Measurements from ENCODE around the gene PLCG2.
"Not testable (repeated sequence)": the region's sequence is repeated elsewhere in the genome, so short reads cannot be mapped to it uniquely, and the experiment has no call there.

Gene PLCG2

DNA sequence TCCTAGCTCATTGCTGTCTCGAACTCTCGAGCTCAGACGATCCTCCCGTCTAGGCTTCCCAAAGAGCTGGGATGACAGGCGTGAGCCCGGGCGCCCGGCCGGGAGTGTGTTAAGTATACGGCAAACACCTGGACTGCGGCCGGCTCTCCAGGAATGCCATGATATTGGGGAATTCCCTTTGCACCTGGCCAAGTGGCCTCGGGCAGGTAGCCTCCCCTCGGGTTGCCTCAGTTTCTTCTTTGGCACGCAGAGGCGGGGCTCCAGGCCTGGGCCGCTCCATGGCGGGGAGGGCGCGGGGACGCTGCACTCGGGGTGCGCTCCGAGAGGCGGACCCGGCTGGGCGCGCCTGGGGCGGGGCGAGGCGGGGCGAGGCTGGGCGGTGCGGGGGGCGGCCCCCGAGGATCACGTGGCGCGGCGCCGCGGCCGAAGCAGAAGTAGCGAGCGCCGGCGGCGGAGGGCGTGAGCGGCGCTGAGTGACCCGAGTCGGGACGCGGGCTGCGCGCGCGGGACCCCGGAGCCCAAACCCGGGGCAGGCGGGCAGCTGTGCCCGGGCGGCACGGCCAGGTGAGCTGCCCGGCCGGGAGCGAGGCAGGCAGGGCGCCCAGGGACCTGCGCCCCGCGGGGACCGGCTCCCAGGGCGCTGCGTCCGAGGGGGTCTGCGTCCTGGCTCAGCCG is at the start of gene PLCG2:
TSS of gene PLCG2 (plus strand) at position 431 of the 675 bp plus-strand sequence. CDS start 6,699 bp downstream, outside the sequence.
- DNase-seq, result no peak

DNA sequence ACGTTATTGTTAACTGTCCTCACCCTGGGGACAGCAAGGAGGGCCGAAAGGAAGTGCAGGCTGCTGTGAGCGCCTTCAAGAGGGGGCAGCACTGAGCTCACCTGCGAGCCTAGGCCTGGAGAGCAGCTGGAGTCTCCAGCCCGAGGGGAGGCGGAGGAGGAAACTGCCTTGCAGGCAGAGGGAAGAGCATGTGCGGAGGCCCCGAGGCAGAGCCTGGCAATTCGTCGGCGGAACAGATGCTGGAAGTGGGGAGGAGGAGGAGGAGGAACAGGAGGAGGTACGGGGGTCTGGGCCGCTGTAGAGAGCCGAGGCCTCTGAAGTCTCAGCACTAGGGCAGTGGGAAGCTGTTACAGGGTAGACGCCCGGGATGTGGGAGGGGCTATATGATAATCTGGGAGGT is 49.6 kb upstream of the PLCG2 start:
- DNase-seq, result no peak

DNA sequence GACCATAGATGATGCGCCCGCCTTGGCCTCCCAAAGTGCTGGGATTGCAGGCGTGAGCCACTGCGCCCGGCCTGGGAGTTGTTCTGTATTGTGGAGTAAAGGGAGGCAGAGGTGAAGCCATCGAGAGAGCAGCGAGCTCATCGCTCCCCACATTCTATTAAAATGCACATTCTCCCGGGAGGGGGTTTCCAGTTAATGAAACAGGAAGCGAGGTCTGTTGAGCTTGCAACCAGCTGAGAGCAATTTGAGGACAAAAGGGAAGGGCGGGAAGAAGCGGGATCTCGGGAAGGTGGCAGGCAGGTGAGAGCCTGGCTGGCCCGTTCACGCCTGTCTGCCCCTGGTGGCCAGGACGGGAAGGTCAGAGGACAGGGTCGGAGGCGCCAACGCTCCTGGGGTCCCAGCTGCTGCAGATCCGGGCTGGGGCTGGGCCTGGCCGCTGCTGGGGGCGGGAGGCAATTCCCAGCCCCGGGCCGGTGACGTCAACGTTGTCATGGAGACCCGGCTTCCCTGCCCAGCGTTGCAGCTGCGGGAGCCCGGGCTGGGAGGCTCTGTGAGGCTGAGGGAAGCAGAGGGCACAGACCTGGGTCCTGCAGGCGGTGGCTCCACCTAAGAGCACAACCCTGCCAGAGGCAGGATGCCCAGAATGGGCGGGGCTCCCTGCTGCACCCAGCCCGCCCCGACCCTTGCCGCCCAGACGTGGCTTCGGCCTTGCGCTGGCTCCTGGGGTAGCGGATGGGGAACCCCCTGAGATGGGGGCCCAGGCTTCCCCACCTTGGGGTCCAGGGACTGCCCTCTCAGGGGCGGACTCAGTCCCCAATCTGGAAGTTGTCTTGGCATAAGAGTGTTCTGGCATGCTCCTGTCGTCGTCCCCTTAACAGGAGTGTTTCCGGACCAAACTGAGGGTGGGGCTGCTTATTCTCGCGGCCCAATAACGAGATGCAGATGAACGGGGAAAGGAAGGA is 48.7 kb upstream of the PLCG2 start:
- peak; percentile 29 for DNase-seq

DNA sequence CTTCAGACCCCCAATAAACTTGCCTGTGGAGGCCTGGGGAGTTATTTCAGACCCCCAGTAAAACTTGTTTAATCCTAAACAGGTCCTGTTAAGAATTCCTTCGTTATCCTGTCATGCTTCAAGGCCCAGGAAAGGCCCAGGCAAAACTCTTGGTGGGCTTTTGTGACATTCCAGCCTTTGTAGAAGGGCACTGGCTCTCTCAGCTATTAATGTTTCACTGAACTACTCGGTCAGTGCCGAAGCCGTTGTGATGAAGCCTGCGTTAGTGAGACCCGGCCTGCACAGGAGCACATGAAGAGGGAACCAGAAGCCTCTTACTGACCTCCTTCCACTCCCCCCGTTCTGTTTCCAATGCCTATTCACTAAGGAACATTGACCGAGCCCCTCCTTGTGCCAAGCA is 47.4 kb upstream of the PLCG2 start:
- DNase-seq, result no peak

DNA sequence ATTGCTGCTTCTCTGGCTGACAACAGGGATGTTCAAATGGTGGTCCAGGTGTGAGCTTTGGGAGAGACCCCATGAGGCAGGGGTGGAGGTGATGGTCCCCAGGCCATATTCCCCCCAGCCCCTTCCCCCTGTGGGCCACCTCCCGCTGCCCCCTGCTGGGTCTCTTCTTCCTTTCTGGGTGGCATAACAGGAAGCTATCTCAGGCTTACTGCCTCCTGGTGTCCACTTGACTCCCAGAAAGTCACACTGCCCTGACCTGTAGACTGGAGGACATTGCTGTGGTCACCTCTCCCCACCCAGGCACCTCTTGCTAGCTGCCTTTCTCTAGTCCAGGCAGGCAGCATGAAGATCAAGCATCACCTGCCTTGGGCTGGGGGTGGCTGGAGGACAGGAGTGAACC is 46.4 kb upstream of the PLCG2 start:
- no peak for DNase-seq

DNA sequence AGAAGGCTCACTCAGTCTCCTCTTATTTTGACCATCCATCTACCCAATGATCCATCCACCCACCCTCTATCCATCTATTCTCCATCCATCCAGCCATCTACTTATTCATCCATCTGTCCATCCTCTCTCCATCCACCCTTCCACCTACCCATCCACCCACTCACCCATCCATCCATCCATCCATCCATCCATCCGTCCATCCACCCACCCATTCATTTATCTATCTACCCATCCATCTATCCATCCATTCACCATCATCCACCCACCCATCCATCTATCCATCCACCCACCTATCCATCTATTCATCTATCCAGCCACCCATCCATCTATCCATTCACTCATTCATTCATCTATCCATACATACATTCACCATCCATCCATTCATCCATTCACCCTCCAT is 45.8 kb upstream of the PLCG2 start:
- DNase-seq, result no peak

DNA sequence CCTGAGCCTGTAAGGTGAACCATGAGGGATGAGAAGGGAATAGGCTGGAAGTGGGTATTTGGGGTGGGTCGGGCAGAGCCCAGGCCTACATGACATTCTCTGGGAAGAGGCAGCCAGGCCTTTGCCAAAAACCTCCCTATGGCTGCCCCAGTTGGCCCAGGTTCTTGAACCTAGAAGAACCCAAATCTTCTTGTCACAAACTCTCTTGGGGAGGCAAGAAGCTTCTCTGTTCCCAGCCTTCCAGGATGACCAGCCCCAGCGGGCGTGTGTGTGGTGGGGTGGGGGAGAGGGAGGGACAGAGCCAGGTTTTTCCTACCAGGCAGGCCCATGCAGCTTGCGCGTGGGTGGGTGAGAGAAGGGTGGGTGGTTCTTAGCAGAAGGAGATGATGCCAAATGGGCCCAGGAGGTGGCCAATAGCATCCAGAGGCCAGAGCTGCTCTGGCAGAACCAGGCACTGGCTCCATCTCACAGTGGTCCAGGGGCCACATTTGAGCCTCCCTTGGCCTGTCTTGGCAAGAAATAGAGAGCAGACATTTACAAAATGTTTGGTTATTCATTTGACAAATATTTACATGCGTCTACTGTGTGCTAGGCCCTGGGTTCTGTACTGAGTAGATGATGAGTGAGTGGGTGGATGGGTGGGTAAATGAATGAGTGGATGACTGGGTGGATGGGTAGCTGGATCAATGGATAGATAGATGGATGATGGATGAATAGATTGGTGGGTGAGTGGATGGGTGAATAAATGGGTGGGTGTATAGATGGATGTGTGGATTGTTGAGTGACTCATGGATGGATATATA is 44.3 kb upstream of the PLCG2 start:
- DNase-seq, result no peak

DNA sequence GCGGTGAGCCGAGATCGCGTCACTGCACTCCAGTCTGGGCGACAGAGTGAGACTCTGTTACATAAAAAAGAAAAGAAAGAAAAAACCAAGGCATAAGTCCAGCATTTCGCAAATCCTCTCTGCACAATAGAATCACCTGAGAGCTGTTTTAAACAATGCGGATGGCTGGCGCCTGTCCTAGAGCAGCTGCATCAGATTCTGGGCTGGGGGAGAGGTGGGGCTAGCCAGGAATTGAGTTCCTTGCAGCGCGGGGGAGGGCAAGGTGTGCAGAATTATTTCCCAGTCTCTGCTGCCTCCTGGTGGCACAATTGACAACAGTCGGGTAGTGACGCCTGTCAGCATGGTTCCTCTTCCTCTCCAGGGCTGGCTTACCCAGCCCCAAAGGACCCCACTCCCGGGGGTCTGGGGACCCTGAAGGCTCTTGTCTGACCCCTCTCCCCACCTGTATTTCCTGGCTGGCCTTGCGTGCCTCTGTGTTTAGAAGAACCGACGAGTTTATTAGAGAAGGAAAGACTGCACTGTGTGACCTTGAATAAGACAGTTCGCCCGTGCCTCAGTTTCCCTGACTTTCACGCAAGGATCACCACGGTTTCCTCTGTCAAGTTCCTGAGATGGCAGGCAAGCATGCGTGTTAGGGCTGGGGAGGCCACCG is 41.1 kb upstream of the PLCG2 start:
- DNase-seq, result peak; percentile 51

DNA sequence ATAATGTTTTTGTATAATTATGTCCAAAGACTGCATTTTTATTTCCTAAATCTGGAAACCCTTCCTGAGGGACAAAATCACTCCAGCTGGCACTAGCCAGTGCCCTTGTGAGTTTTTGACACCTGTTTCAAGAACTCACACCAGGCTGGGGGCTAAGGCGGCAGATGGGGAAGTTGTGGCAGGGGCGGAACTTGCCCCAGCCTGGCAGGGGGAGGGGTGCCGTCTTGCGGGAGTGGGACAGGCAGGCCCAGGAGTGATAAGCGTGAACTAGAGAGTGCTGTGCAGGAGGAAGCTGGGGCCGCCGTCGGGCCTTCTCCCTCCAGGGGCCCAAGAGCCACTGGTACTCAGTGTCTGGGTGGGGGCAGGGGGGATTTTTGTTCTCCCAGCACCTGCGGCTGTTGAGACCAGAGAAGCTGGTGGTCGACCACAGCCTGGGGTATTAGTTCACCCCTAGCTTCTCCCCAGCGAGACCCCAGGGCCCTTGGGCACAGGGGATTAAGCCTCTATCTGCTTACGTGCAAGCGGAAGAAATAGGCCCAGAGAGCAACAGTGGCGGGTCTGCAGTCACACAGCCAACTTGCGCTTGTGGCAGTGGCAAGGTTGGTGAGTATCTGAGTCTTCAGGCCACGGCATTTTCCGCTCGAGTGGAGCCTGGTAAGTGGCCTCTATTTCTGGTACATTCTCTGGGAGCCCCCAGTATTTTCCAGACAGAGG is 40.2 kb upstream of the PLCG2 start:
- DNase-seq, result no peak

DNA sequence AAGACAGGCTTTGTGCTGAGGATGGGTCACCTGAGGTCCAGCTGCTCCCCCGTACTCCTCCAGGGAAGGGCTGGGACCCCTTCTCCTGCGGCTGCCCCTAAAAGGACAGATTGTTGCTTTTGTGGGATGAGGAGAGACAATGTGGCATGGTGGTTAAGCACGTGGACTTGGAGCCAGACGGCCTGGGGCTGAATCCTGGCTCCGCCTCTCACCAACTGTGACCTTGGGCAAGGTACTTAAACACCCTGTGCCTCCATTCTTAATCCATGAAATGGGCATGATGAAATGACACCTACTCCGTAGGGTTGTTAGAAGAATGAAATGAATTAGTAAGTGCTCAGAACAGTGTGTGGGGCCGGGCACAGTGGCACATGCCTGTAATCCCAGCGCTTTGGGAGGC is 39.6 kb upstream of the PLCG2 start:
- DNase-seq, result no peak

DNA sequence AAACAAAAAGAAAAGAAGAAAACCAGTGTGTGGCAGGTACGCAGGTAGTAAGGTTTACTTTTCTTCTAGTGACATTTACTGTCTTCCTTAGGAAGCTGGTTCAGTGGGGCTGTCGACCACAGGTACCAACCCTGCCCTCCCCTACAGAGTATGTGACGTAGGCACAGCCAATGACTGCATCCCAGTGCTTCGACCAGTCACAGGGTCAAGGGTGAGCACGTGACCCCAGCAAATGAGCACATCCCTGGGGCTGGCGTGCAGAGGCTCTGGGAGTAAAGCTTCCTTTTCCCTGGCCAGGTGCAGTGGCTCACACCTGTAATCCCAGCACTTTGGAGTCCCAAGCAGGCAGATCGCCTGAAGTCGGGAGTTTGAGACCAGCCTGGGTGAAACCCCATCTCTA is 38.9 kb upstream of the PLCG2 start:
- DNase-seq, result no peak

DNA sequence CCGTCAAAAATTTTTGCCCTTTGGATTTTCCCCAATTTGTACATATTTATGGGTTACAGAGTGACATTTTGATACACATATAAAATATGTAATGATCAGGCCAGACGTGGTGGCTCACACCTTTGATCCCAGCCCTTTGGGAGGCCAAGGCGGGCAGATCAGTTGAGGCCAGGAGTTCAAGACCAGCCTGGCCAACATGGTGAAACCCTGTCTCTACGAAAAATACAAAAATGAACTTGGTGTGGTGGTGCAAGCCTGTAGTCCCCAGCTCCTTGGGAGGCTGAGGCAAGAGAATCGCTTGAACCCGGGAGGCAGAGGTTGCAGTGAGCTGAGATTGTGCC is 37.7 kb upstream of the PLCG2 start:
- DNase-seq, result not testable (repeated sequence)

DNA sequence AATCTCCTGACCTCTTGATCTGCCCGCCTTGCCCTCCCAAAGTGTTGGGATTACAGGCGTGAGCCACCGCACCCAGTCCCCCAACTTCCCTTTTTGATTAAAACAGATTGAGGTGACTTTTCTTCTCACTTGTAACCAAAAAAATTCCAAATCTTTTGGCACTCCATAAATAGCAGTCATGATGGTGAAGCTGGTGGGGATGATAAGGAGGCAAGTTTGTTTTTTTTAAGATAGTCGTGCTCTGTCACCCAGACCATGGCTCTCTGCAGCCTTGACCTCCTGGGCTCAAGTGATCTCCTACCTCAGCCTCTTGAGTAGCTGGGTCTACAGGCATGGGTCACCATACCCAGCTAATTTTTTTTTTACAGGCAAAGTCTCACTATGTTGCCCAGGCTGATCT is 34.7 kb upstream of the PLCG2 start:
- DNase-seq, result no peak

DNA sequence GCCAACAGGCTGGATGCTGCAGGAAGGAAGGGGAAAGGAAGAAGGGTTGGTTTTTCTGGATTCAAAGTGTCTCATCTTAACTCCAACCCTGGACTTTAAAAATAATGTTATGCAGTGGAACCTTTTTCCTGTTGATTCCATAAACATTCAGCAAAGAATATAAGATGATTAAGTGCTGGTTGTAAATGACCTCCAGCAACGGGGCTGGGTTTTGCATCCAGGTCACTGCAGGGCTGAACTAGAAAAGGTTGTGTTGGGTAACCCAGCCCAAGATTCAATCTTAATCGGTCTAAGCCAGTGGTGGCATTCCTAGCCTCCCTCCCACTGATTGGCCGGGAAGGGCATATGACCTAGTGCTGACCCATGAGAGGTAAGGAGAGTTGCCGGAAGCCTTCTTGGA is 34.2 kb upstream of the PLCG2 start:
- no peak for DNase-seq

DNA sequence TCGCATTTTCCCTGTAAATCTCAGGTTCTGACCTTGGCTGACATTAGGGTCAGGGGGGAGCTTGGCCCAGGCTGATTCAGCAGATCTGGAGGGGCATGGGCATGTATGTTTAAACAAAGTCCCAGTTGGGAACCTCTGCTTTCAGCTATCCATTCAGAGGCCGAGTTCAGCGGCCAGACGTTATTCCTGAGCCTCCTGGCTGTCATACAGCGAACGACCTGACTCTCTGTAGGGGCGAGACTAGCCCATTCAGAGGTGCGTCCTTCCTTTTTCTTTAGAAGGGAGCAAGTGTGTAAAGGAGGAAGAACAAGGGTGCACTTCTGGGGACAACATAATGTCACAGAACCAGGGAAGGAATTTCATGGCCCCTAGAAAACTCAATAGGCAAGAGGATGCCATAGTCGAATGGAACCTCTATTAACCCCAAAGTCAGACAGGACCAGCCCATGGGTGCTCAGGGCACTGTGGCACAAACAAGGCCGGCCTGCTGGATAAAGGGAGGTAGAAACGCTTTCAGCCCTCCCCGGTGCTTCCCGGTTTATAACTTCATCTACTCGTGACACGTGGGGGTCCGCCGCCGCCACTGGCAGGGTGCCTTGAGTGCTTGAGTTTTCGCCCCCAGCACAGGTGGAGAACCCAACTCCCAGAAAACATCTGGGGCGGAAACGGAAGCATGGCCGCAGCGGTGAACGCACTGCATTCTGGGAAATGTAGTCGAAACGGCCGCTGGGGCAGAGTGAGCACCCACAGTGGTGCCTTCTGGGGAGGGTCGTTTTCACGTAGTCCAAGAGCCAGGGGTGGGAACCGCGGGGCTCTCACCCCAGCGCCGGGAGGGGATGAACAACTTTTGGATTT is 33.2 kb upstream of the PLCG2 start:
- no peak for DNase-seq

DNA sequence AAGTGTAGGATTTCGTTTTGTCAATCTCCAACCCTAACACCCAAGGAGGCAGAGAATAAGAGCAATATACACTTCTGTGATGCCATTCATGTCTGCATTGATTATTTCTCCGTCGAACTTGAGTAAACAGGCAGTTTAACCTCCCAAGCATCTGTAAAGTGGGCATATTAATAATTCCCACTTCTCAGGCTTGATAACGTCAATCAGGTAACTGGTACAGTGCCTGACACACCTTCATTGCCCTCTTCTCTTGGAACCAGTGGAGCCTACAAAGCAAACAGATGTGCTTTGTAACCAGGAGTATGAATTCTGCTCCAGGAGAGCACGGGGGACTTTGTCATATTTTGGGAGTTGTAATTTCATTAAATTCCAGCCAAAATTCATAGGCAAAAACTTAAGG is 32.5 kb upstream of the PLCG2 start:
- DNase-seq, result no peak

DNA sequence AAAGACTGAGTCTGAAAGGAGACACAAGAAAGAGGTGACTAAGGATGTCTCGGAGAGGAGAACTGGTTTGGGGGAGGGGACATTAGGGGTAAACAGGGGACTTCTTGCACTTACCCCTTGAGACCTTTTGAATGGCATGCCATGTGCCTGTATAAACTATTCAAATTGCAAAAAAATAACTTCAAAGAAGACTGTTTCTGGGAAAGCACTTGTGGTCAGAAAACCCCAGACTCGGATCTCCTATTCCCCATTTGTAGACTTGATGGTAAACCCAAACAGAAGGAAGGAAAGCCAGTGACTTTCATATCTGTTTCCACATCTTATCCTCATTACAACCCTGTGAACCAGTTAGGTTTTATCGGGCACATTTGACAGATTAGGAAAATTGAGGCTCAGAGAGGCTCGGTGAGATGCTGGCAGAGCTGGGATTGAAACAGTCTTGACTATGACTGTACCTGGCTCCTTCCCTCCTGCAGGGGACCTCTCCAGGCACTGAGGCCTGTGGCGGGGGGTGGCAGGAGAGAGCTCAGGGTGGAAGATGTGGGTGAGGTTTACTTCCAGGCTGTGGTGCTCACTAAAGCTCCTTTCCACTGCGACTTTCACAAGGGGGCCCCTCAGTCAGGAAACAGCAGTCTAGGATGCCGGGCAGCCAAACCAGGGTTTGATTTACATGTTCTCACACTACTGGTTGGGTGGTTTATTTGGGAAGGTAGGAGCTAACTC is 30.5 kb upstream of the PLCG2 start:
- no peak for DNase-seq

DNA sequence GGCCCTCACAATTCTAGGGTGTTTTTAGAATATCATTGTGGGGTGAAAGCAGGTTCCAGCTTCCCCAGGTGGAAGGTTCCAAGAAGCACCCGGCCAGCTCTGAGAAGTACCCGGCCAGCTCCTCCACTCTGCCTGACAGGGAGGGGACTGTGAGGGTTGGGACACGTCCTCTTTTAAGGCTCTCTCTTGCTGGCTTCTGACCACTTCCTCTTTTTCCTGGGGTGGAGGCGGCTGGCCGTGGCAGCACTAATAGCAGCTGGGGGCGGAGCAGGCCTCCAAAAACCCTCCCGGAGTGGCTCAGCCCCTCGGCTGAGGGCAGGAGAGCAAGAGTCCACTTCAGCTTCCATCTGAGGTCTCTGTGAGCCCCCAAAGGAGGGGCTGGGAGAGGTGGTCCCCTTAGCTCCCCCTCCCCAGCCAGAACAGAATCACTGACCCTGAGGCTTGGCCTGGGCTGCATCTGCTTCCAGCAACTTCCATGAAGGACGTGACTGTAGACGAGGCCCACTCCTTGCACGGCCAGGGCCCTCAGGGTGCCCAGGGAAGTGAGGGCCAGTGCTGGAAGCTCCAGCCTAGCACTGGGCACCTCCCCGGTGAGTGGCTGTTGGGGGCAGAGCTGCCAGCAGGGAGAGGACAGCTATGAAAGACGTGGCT is 26.7 kb upstream of the PLCG2 start:
- no peak for DNase-seq

DNA sequence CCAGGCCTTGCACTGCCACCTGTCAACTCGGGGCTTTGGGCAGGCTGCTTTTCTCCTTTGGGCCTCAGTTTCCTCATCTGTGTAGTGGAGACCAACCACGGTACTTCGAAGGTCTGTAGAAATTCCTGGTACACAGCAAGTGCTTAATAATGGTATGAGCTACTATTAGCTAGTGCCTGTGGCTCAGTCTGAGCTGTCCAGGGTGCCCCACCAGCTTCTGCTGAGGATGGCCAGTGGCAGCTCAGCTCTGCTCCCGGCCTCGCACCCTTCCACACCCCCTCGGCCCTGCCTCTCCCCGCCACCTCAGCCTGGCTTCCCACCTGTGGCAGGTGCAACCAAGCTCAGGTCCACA is 26.2 kb upstream of the PLCG2 start:
- no peak for DNase-seq

DNA sequence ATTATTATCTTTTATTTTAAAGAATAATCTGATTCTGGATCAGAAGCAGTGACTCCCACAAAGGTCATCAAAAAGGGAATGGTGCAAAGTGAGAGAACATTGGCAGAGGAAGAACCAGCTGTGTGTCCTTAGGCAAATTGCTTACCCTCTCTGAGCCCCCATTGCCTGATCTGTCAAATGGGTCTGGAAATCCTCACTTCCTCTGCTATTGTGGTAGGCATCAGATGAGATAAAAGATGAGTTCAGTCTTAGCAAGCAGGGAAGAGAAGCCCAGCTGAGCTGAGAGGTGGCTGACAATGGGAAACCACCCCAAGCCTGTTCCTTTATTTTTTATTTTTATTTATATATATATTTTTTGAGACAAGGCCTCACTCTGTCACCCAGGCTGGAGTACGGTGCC is 24.2 kb upstream of the PLCG2 start:
- DNase-seq, result no peak

Measured in NCI-H1048 (cell line).